HUES64 (cell line): ENCODE measurements around the gene OPRL1.

Experiments used
- H3K27ac ChIP-seq: 2 replicates; pipeline ENCODE4 v1.7.0; 2013; ENCODE audit warnings: low read depth, low read length, inconsistent platforms
- H3K27me3 ChIP-seq: 2 replicates; pipeline ENCODE4 v1.6.1; 2013; ENCODE audit warnings: mild to moderate bottlenecking, low read length; ENCODE audit not compliant: insufficient read depth
- H3K36me3 ChIP-seq: 2 replicates; pipeline ENCODE4 v1.6.1; 2013; ENCODE audit warnings: mild to moderate bottlenecking, low read length; ENCODE audit not compliant: insufficient read depth
- H3K4me1 ChIP-seq: 2 replicates; pipeline ENCODE4 v1.6.1; 2013; ENCODE audit warnings: mild to moderate bottlenecking, low read length, moderate library complexity; ENCODE audit not compliant: insufficient read depth
- H3K4me3 ChIP-seq: 2 replicates; pipeline ENCODE4 v1.5.1; 2013; ENCODE audit warnings: mild to moderate bottlenecking, low read length, moderate library complexity
- H3K9ac ChIP-seq: 2 replicates; pipeline ENCODE4 v1.6.1; 2013; ENCODE audit warnings: mild to moderate bottlenecking, low read depth, low read length
- H3K9me3 ChIP-seq: 2 replicates; pipeline ENCODE4 v1.6.1; 2013; ENCODE audit warnings: low read depth, low read length; ENCODE audit not compliant: insufficient read depth
- WGBS: fragments of 150-250, 120-280 bp; methylation state at CpG from one replicate; pipeline ENCODE4 v1.1.7; 2013; ENCODE audit warnings: missing lambda C conversion rate; 5-methylcytosine and 5-hydroxymethylcytosine counted together

The OPRL1 gene

GRCh38 chr20:64068386-64069208 lies 11.3 kb upstream of the OPRL1 start:
- H3K36me3 ChIP-seq = peaks cover 3% of the 10 kb centered on the region; the same call in 1 of the 2 replicates
- no peaks in the 10 kb centered on the region for H3K9me3 ChIP-seq
- H3K9ac ChIP-seq = no peak overlapping the region
- WGBS = 85% methylated on average over 12 of the region's 12 CpGs
- no peak overlapping the region for H3K27ac ChIP-seq
- H3K27me3 ChIP-seq = no peaks in the 10 kb centered on the region
- no peak overlapping the region for H3K4me3 ChIP-seq
- 0 out of 2 replicates have a peak, but pooled peaks cover 4% of the 10 kb centered on the region for H3K4me1 ChIP-seq

GRCh38 chr20:64069209-64069613 lies 10.7 kb upstream of the OPRL1 start:
- Histone ChIP-seq H3K4me1 (no peaks in the 10 kb centered on the region), H3K27ac (no peak overlapping the region)
- 92% methylated on average over 20 of the region's 20 CpGs for WGBS

GRCh38 chr20:64069614-64070243 lies 10.2 kb upstream of the OPRL1 start:
- Histone ChIP-seq H3K36me3 (peaks cover 7% of the 10 kb centered on the region), H3K4me1 (no peaks in the 10 kb centered on the region), H3K4me3 (no peak overlapping the region), H3K27me3 (no peaks in the 10 kb centered on the region), H3K9ac (no peak overlapping the region), H3K27ac (no peak overlapping the region), H3K9me3 (no peaks in the 10 kb centered on the region)
- 67% methylated on average over 13 of the region's 14 CpGs for WGBS

More at GRCh38 chr20:64069209-64069613, 10.7 kb upstream of the OPRL1 start:
- Histone ChIP-seq H3K4me3 (no peak overlapping the region), H3K9me3 (no peaks in the 10 kb centered on the region), H3K36me3 (peaks cover 7% of the 10 kb centered on the region), H3K27me3 (no peaks in the 10 kb centered on the region), H3K9ac (no peak overlapping the region)

GRCh38 chr20:64070244-64070993 lies 9.5 kb upstream of the OPRL1 start:
- 95% methylated on average over 31 of the region's 31 CpGs for WGBS
- Histone ChIP-seq H3K4me1 (no peaks in the 10 kb centered on the region), H3K27me3 (no peaks in the 10 kb centered on the region), H3K4me3 (no peak overlapping the region), H3K27ac (no peak overlapping the region), H3K36me3 (peaks cover 7% of the 10 kb centered on the region), H3K9me3 (no peaks in the 10 kb centered on the region), H3K9ac (no peak overlapping the region)

- Histone ChIP-seq H3K27me3 (no peaks in the 10 kb centered on the region), H3K9me3 (no peaks in the 10 kb centered on the region), H3K4me1 (no peaks in the 10 kb centered on the region), H3K27ac (no peak overlapping the region), H3K36me3 (peaks cover 7% of the 10 kb centered on the region), H3K9ac (no peak overlapping the region), H3K4me3 (no peak overlapping the region)
- 93% methylated on average over 30 of the region's 30 CpGs for WGBS
These were observed 8.2 kb upstream of the OPRL1 start for GRCh38 chr20:64071341-64072332.

GRCh38 chr20:64072498-64073063 lies 7.3 kb upstream of the OPRL1 start:
- Histone ChIP-seq H3K9ac (no peak overlapping the region), H3K36me3 (peaks cover 7% of the 10 kb centered on the region), H3K4me3 (no peak overlapping the region), H3K27ac (no peak overlapping the region), H3K27me3 (no peaks in the 10 kb centered on the region), H3K9me3 (no peaks in the 10 kb centered on the region), H3K4me1 (no peaks in the 10 kb centered on the region)
- 91% methylated on average over 14 of the region's 14 CpGs for WGBS

GRCh38 chr20:64073476-64074183 lies 6.3 kb upstream of the OPRL1 start:
- no peak overlapping the region for H3K27ac ChIP-seq
- H3K4me3 ChIP-seq = no peak overlapping the region
- 93% methylated on average over 37 of the region's 37 CpGs for WGBS
- no peaks in the 10 kb centered on the region for H3K27me3 ChIP-seq
- H3K9ac ChIP-seq = no peak overlapping the region
- H3K4me1 ChIP-seq = peaks cover 7% of the 10 kb centered on the region; the same call in 1 of the 2 replicates
- no peaks in the 10 kb centered on the region for H3K9me3 ChIP-seq
- peaks cover 7% of the 10 kb centered on the region for H3K36me3 ChIP-seq

- no peak overlapping the region for H3K27ac ChIP-seq
- peaks cover 13% of the 10 kb centered on the region; the same call in 1 of the 2 replicates for H3K4me1 ChIP-seq
- 95% methylated on average over 28 of the region's 28 CpGs for WGBS
These were observed 5.6 kb upstream of the OPRL1 start for GRCh38 chr20:64074184-64074789.

GRCh38 chr20:64074963-64075362 lies 4.9 kb upstream of the OPRL1 start:
- no peak overlapping the region for H3K27ac ChIP-seq
- no peak overlapping the region for H3K9ac ChIP-seq
- WGBS = 93% methylated on average over 8 of the region's 8 CpGs
- no peak overlapping the region for H3K4me3 ChIP-seq
- H3K9me3 ChIP-seq = no peaks in the 10 kb centered on the region
- H3K27me3 ChIP-seq = peaks cover under 1% of the 10 kb centered on the region
- peaks cover 7% of the 10 kb centered on the region for H3K36me3 ChIP-seq
- peaks cover 13% of the 10 kb centered on the region; the same call in 1 of the 2 replicates for H3K4me1 ChIP-seq

More at GRCh38 chr20:64074184-64074789, 5.6 kb upstream of the OPRL1 start:
- Histone ChIP-seq H3K9ac (no peak overlapping the region), H3K4me3 (no peak overlapping the region), H3K9me3 (no peaks in the 10 kb centered on the region), H3K27me3 (no peaks in the 10 kb centered on the region), H3K36me3 (peaks cover 7% of the 10 kb centered on the region)
